Islet precursor cell (in vitro differentiated cells): ENCODE data around the gene ZNF593OS.
A peak's percentile ranks its signal among the peaks of the same experiment; 100 is the strongest.

ENCODE experiments used
- DNase-seq: peaks from one replicate; pipeline ENCODE4 v3.0.0-alpha.2; 2018

The ZNF593OS gene

DNA sequence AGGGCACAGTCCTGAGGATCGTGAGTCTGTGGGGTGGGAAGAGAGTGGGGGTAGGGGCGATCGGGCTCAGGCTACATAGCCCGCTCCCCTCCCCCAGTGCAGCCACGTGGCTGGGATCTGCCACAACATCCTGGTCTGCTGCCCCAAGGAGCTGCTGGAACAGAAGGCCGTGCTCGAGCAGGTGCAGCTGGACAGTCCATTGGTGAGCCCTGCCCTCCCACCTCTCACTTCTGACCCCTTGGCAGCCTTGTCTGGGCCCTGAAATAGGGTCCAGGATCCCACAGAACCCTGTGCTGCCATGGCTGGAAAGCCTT, 10.7 kb upstream of the ZNF593OS start:
- DNase-seq: no peak

DNA sequence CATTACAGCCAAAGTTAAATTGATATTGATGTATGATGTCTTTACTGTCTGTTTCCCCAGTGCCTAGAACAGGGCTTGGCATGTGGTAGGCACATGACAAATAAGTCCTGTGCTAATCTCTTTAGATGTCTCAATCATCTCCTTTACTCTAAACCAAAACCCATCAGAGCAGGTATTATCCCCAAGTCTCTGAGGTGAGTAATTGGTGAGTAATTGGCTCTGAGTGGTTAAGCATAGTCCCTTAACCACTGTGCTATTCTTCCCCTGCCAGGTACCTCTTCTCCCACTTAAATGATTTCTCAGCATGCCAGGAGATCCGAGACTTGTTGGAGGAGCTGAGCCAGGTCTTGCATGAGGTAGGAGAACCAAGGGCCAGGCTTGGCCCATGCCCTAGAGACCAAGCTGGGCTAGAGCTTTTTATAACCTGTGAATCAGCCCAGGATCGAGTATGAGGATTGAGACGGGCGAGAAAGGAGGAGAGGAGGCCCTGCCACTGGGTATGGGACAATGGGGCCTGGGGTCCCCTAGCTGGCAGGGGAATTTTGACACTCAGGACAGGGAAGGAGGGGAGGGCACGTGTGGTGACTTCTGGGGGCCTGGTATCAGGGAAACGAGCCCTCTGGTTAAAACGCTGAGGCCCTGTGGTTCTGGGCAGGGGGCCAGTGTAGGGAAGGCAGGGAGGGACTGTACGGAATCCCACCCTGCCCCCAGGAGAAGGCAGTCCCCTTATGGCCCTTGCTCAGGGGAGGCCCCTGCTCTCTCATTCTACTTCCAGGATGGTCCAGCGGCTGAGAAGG, 10.2 kb upstream of the ZNF593OS start:
- no peak for DNase-seq

DNA sequence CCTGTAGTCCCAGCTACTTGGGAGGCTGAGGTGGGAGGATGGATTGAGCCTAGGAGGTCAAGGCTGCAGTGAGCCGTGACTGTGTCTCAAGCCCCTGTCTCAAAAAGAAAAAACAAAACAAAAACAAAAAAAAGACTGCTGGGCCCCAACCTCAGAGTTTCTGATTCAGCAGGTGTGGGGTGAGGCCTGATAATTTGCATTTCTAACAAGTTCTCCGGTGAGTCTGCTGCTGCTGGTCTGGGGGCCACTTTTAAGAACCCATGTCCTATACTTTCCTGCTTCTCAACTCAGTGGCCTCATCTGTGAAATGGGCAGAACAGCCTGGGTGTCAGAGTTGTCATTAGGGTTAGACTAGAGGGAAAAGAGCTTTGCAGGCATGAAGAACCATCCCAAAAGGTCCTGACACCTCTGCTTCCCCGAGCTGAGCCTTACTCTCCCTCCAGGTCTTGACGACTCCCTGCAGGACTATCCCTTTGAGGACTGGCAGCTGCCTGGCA, 8.4 kb upstream of the ZNF593OS start:
- DNase-seq: no peak

DNA sequence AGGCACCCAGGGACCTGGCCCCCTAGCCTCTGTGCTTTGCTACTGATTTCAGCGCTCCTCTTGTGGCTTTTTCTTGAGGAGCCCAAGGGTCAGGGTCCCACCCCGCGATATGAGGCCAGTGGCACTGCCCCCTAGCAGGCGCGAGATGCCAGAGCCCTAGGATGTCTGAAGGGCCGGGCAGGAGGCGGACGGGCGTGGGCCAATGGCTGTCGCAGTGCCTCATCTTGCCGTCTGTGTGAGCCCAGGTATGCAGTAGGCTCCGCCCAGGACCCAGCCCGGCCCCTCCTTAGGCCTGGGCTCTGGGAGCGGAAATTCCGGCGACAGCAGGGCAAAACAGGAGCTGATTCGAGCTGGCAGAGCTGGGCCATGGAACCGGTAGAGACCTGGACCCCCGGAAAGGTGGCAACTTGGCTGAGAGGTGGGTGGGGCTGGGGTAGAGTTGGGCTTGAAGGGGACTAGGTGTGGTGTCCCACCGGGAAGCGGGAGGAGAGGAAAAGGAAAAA, 5.6 kb upstream of the ZNF593OS start, which contains the start of gene CNKSR1:
Gene CNKSR1, plus strand, starts transcription at position 310 of the 503 bp plus-strand sequence. Its CDS starts 57 bp downstream, at position 367.
- peak; percentile 96 for DNase-seq

DNA sequence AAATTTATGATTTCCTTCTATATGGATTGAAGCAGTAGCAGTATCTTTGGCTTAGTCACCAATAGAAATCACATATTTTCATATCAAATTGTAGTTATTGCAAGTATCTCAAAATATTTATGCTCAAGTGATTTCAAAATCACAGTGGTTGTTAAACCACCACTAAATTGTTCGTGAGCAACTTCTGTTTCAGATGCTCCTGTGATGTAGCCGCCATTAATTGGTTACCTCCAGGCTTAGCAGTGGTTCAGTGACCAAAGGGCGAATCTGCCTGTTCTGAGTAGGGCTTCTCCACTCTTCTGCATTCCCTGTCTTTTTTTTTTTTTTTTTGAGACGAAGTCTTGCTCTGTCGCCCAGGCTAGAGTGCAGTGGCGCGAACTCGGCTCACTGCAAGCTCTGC, 3.7 kb upstream of the ZNF593OS start:
- no peak for DNase-seq

DNA sequence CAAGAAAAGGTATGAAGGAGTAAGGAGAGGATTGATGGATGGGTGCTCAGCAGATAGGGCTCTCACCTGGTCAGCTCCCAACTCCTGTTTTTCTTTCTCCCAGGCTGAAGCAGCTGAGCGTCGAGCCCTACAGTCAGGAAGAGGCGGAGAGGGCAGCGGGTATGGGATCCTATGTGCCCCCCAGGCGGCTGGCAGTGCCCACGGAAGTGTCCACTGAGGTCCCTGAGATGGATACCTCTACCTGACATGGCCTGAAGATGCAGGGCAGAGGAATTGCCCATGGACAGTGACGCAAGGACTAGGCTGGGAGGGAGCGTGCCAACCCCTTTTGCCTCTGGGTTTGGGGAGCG, 1.2 kb downstream of the ZNF593OS start:
- DNase-seq: no peak

DNA sequence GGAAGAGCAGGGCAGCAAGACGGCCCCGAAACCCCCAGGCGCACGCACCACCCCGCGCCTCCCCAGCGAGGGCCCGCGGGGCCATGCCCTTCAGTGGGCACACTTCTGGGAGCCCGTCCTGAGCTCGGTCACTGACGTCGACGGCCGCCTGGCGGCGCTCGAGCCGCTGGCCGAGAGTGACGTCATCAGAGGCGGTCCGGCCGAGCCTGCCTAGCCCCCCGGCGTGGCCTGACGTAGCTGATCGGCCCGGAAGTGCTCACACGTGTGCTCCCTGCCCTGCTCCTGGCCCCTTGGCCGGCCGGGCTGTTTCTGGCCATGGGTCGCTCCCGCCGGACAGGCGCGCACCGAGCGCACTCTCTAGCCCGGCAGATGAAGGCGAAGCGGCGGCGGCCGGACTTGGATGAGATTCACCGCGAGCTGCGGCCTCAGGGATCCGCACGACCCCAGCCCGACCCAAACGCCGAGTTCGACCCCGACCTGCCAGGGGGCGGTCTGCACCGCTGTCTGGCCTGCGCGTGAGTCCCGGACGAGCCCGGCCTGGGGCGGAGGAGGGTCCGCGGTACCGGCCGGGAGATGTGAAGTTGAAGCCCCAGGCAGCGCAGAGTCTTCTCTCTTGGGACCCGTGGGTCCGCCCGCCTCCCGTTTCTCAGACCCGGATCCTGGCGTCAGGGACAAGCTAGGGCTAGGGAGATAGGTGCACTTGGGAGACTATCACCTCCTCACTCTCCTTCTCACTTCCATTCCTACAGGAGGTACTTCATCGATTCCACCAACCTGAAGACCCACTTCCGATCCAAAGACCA, 1.8 kb downstream of the ZNF593OS start, which contains the start of gene ZNF593:
Gene ZNF593, plus strand, starts transcription at position 240 of the 803 bp plus-strand sequence. Its CDS starts 76 bp downstream, at position 316.
- peak; percentile 96 for DNase-seq

DNA sequence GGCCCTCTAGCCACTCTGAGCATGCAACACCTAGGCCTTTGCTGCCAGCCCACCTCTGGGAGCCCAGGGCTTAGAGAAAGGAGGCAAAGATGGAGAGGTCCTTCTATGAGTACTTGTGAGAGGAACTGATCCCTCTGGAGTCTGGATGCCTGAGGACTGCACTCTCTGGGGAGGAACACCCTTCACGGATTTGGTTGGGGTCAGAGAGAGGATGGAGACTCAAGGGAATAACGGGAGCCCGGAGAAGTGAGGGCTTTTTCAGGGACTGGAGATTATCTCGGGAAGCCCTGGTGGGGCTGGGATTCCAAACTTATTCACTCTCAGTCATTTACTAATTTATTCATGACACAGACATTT, 2.5 kb downstream of the ZNF593OS start:
- no peak for DNase-seq

DNA sequence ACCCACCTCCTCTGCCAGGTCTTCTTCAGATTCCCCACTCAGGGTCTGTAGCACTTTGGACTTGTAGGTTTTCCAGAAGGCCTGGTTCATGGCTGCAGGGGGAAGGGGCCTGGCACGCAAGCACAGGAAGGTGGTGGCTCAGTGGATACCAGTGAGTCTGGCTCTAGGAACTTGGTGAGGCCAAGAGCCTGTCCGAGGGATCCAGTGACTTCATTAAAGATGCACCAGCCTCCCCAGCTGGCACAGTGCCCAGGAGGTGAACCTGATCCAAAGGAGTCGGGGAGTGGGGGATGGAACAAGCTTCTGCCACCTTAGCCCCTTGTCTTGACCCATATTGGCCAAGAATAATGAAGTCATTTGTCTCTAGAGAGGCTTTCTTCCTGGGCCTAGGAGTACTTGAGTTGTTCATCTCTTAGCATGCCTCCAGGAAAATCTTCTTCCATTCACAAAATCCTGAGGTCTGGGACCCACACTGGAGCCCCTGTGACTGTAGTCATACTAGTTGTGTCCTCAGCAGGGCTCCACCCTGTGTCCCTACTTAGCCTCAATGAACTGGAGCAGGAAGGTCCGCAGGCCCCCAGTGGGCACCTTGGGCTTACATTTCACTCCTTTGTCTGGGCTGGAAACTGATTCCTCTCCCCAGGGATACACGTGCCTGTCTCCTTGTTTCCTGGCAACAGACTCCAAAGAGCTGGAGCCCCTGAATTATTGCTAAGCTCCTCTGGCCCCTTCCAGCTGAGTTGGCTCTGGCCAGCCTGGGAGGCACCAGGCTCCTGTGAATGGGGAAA, 3.0 kb downstream of the ZNF593OS start, which contains the start of gene C1orf232:
Gene C1orf232, minus strand, starts transcription at position 554 of the 788 bp plus-strand sequence. Its CDS starts 464 bp downstream, at position 90.
- DNase-seq: no peak

DNA sequence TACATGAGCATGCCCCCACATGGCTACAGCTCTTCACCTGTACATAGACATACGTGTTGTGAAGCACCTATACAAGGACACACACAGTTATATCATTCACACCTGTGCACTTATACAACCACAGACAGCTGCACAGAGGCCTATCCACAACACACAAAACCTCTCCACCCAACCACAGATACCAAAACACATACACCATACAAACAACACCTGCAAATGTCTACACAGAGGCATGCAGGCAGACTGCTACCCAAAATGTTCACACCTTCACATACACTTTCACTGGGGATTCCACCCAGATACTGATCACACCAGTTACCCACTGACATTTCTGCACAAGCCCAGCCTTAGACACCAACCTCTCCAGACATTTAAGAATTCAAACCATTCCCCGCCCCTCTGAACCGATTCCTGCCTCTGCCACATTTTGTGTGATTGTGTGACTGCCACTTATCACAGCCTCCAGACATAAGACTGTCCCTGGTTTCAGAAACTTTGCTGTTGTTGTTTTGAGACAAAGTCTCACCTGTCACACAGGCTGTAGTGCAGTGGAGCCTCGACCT, 4.8 kb downstream of the ZNF593OS start:
- DNase-seq: no peak

DNA sequence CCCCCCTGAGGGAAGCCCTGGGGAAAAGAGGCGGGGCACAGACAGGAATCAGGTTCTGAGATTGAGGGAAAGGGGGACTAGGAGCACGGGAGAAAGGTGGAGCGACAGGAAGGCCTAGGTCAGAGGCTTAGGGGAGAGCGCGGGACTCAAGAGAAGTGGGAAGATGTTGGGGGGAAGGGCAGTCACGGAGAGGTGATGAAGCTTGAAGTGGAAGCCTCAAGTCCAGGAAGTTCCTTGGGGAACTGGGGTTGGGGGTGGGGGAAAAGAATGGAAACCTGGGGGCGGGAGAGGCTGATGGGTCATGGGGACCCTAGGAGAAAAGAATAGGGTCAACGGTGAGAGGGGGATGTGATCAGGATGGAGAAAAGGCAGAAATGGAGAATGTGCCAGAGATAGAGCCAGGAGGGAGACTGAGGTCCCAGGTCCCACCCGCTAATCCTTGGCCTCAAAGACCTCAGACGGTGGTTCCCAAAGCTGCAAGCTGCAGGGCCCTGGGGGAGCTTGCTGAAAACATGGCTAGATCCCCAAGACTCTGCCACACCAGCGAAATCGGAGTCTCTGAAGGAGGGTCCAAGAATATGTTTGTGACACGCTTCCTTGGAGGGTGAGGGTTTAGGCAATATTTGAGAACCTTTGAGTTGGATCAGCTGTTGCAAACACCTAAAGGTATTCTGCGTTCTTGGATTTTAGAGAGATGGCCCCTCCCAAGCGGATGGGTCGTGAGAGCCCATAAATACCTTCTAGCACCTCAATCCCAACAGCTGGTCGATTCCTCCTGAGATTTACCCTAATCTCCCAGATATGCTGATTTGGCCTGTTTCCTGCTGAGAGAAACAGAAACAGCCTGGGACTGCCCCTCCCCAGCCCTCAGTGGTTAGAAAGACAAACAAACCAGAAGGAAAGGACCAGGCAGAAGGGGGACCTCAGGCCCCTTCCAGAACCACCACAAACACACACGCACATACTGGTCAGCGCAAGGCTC, 6.5 kb downstream of the ZNF593OS start:
- no peak for DNase-seq

DNA sequence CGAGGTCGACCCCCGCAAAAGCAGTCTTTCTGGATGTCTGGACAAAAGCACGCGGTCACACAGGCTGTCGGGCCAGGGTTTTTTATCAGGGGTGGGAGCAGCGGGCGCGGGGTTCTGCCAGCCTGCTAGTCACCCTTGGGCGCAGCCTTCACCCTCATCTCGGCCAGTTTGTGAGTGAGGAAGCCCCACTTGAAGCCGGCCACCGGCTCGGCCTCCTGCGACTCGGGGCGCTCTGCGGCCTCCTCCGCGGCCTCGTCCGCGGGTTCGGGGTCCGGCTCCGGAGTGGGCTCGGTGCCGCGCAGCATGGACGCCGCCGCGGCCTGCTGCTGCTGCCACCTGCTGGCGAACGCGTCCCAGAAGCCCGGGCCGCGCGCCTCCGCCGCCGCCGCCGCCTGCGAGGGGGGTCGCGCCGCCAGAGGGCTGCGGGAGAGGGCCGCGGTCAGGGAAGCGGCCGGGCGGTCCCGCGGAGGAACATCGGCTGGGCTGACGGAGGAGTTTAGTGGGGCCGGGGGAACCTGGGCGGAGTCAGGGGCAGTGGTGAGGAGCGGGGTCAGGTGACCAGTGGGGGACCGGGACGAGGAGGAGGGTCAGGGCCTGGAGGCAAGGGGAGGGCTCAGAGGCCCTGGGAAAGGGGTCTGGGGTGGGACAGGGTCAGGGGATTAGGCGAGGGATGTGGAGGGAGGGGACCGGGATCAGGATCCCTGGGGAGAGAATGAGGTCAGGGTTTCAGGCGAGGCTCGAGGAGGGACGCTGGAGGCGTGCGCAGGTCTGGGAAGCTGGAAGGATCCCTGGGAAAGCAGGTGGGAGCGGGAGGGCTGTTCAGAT, 7.4 kb downstream of the ZNF593OS start:
- peak; percentile 82 for DNase-seq

DNA sequence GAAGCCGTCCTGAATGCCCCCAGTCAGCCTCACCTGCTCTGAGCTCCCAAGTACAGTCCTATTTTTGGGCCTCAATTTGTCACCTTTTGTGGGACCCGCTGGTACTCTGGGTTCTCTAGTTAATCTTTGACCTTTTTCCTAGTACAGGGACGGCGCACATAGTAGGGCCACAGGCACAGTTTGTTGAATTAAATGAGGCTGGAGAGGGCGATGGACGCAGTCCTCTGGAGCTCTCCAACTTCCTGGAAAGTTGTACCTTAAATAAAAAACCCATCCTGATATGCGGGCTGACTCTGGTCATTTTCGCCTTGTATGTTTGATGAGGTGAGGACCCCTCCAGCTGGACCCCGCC, 8.0 kb downstream of the ZNF593OS start:
- DNase-seq: no peak

DNA sequence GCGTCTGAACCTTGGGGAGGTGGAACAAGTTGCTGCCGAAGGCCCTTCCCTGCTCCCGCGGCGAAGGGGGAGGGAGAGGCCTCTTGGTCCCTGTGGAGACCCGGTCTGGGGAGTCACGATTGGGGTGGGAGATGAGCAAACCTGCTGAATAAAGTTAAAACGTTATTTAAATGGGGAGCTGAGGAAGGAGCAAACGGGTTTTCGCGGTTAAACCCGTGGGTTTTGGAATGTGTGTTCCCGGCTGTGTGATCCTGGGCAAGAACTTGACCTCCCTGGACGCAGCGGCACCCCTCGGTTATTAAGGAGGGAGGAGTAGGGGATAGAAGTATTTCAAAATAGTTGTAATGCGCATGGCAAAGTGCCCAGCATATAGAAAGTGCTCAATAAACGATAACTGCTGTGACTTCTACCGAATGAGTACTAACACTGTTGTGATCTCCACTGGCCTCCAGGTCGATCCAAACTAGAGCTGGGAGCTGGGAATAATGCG, 9.4 kb downstream of the ZNF593OS start:
- no peak for DNase-seq

DNA sequence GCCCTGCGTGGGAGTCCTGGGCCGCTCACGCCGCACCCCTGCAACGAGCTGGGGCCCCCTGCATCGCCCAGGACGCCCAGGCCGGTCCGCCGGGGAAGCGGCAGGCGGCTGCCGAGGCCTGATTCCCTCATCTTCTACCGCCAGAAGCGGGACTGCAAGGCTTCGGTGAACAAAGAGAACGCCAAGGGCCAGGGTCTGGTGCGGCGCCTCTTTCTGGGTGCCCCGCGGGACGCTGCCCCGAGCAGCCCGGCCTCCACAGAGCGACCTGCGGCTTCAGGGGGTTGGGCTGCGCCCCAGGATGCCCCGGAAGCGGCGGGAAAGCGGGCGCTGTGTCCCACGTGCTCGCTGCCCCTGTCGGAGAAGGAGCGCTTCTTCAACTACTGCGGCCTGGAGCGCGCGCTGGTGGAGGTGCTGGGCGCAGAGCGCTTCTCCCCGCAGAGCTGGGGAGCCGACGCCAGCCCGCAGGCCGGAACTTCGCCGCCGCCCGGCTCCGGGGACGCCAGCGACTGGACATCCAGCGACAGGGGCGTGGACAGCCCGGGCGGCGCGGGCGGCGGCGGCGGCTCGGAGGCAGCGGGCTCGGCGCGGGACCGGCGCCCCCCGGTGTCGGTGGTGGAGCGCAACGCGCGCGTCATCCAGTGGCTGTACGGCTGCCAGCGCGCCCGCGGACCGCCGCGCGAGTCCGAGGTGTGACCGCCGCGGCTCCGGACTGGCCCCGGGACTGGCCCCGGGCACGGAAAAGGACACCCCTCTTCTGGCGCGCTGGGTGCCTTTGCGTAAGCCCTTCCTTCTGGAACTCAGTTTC, 10.0 kb downstream of the ZNF593OS start:
- DNase-seq: peak; percentile 83

DNA sequence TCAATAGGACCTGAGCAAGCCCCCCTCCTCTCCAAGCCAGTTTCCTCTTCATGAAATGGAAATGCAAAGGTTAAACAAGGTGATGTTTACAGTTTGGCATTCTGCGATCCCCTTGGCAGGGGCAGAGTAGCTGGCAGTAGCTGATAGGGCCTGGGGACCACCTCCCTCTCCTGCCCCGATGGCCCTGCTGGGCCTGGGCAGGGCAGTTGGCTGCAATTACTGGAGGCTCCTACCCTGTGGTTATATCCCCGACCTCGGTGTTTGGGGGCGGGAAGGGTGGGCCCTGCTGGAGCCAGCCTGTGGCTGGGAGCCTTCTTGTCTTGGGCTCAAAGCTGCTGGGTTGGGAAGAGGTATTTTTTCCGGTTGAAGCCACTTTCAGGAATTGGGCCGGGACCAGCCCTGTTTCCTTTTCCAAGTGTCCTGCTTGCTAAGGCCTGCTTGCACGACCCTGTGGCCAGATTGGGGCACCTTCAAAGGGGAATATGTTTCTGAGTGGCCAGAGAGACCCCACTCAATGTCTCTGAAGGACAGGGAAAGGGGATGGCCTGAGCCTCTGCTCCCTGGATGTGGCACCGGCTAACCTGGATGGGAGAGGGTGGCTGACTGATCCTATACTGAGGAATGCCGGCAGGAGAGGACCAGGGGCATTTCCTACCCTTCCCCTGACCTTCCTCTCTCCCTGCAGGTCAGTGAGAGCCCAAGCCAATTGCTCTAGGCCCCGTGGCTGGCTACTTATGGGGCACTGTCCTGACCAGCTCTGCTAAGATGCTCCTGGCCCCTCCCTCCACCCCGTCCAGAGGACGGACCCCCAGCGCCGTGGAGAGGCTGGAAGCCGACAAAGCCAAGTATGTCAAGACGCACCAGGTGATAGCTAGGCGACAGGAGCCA, 10.9 kb downstream of the ZNF593OS start:
- no peak for DNase-seq

DNA sequence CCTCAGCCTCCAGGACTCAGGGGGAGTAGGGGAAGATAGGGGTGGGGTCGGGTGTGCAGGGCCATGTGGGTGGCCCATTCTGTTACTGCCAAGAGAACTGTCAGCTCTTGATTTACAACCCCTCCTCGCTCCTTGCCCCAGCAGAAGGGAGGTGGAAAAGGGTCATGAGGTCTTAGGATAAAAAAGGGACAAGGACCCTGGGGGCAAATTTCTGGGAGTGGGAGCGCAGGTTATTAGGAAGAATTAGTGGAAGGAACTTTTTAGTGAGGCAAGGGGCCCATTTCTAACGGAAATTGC, 11.9 kb downstream of the ZNF593OS start:
- no peak for DNase-seq

DNA sequence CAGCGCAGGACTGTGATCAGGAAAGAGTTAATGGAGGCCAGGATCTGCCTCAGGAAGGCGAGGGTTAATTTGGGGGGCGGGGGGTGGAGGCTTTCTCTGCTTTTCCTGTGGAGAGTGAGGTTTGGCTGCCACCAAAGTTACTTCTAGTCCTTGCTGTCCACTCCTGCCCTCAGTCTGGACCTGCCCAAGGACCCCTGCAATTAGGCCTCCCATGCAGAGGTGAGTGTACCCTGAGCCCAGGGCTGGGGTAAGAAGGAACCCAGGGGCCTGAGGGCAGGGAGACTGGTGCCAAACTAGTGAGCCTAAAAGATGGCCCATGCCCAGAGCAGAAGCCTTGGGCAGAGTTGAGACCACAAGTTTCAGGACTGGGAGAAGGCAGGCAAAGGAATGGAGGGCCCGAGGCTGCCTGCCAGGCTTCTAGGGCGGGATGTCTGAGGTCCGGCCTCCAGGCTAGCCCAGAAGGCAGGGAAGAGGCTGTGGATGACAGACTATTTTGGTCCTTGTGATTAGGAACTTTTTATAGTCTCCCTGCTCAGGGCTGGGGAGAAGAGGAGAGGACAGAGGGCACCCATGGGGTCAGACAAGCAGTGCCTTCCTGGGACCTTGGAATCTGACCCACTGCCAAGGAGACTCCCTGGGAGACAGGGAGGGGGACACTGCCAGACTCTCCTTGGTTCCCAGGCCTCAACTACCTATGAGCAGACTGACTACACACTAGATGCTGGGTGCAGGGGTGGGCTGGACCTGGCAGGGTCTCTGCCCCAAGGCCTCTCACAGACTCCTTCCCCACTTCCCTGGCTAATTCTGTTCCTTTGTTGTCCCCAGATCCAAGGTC, 12.5 kb downstream of the ZNF593OS start, which contains the start of gene FAM110D:
Gene FAM110D, plus strand, starts transcription at position 172 of the 835 bp plus-strand sequence. CDS start 2,213 bp downstream, outside the sequence.
- no peak for DNase-seq
